Right cardiac atrium (tissue), 5 donors: ENCODE results near the gene KIZ. TPM values are rescaled to one million over a fixed set of nuclear protein-coding genes. Genes with fewer than 3 reads are reported as not detected.

Source experiments
- ATAC-seq, 2 donors: fragments of 200-7000 bp; cut with Tn5 transposase; one replicate each; pipeline versions ENCODE4 v1.8.0 to v1.9.1; 2020; ENCODE audit warnings: moderate library complexity in 2 of 2, mild to moderate bottlenecking in 1 of 2
- DNase-seq, 3 donors: peaks; one replicate each; pipeline ENCODE4 v3.0.0-alpha.2; 2020
- H3K27ac ChIP-seq: one replicate; pipeline ENCODE4 v1.5.1; 2013; ENCODE audit warnings: mild to moderate bottlenecking, low read length, control low read depth, moderate library complexity
- H3K27me3 ChIP-seq: one replicate; pipeline ENCODE4 v1.6.1; 2013; ENCODE audit not compliant: control insufficient read depth, insufficient read depth
- H3K4me1 ChIP-seq: one replicate; pipeline ENCODE4 v1.6.1; 2013; ENCODE audit warnings: low read length; ENCODE audit not compliant: control insufficient read depth, insufficient read depth
- H3K4me3 ChIP-seq: one replicate; pipeline ENCODE4 v1.5.1; 2013; ENCODE audit warnings: low read length, control low read depth
- H3K9me3 ChIP-seq: one replicate; pipeline ENCODE4 v1.6.1; 2013; ENCODE audit warnings: low read length; ENCODE audit not compliant: control insufficient read depth
- WGBS: extraction: QIAGEN DNeasy Blood & Tissue Kit; methylation state at CpG from one replicate; pipeline ENCODE4 v1.1.7; 2013; 5-methylcytosine and 5-hydroxymethylcytosine counted together
- intact Hi-C, 4 donors: fragments of 100-400 bp; cut with DNase I; formaldehyde crosslinking; loops; one replicate each; pipeline versions ENCODE4 v1.11.0 to v1.14.0; 2022 to 2023
- polyA plus RNA-seq: library from polyadenylated mRNA; stranded (reverse); fragments of 200-250 nt; gene quantifications from one replicate; pipeline ENCODE4 v1.2.3, GENCODE V29; 2013
- total RNA-seq, 4 donors: library from RNA; stranded (reverse); fragmentation: NEBNext Ultra II Directional; extraction: Animal tissue kit (Norgen Biotek cat#: 25700); gene quantifications; one replicate each; pipeline ENCODE4 v1.2.1, GENCODE V29; 2021
- donor health status: healthy with polysubstance abuse.
- donor health status: DM: no; HTN: yes; CAD: no.
- donor health status: DM: no; HTN: no; CAD: no.
- donor health status: DM: no; HTN: yes; CAD: no; lungs with severe emphysema.
- donor health status: DM: yes; HTN: yes; CAD: no.

Gene KIZ
- total and polyA plus RNA-seq, 5 donors = 16.1 to 37.7 (median 18.3) TPM

DNA sequence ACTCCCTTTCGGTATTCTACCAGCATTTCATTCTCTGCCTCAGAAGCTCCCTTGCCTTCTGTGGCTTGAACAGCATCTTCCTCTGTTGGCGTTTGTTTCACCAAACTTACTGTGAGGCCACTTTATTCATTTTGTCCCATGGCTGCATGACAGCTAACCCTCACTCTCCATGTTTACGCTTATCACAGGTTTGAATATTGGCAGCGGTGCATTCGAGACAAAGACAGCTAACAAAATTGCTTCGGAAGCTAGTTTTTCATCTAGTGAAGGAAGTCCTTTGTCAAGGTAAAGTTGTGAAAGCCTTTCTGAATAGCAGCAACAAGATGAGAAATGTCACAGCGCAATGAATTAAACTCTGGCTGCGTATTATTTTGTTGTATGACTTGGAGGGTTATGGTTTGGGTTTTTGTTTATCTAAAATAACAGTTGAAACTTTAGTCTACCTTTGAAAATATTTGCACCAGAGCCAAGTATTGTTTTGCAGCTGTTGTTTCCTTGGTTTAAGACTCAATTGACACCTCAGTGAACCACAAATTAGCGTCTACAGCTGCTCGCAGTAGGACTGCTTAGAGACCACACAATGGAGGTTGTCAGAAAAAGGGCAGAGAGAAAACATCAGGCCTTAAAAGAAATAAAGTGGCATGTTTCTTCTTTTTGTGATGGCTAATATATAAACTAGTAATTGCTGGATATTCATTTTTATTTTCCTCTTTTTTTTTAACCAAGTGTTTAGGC lies 106.8 kb downstream of the KIZ start:
- ATAC-seq = no peak

DNA sequence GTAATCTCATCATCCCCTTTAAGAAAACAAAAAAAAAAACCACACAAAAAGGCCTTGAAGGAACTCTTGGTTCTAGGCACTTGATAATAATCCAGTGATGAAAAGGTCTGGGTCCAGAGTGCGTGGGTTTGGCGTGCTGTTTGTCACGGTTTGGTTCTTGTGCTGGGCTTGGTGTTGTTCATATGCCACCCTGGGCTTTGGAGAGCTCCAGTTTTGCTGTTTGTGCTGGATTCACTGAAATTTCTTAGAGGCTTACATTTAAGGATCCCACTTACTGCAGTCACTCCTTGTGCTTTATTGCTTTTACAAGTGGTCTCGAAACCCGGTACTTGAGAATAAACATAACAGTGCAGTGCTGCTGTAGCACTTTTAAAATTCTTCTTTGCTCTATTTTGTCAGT lies 108.4 kb downstream of the KIZ start:
- H3K4me1 ChIP-seq = no peaks in the 10 kb centered on the region
- 93% methylated on average over 5 of the region's 5 CpGs for WGBS
- no peaks in the 10 kb centered on the region for H3K9me3 ChIP-seq
- intact Hi-C loops = loop anchor here in 3 of 4 donors (2.0 to 10.0 kb wide), 2 partner anchors 270 to 370 kb away; no protein-coding TSS in a partner anchor
- H3K27ac ChIP-seq = no peak overlapping the region
- no peaks in the 10 kb centered on the region for H3K27me3 ChIP-seq
- no peak overlapping the region for H3K4me3 ChIP-seq
- ATAC-seq (no peak), DNase-seq (no peak)

More for the DNA sequence above, 106.8 kb downstream of the KIZ start:
- Histone ChIP-seq H3K9me3 (no peaks in the 10 kb centered on the region), H3K4me3 (no peak overlapping the region), H3K27ac (no peak overlapping the region), H3K4me1 (no peaks in the 10 kb centered on the region), H3K27me3 (no peaks in the 10 kb centered on the region)
- DNase-seq = no peak
- 87% methylated on average over 10 of the region's 10 CpGs for WGBS
- intact Hi-C loops = loop anchor here in 1 of 4 donors (10.0 kb wide), 1 partner anchor 368 kb away; no protein-coding TSS in a partner anchor

DNA sequence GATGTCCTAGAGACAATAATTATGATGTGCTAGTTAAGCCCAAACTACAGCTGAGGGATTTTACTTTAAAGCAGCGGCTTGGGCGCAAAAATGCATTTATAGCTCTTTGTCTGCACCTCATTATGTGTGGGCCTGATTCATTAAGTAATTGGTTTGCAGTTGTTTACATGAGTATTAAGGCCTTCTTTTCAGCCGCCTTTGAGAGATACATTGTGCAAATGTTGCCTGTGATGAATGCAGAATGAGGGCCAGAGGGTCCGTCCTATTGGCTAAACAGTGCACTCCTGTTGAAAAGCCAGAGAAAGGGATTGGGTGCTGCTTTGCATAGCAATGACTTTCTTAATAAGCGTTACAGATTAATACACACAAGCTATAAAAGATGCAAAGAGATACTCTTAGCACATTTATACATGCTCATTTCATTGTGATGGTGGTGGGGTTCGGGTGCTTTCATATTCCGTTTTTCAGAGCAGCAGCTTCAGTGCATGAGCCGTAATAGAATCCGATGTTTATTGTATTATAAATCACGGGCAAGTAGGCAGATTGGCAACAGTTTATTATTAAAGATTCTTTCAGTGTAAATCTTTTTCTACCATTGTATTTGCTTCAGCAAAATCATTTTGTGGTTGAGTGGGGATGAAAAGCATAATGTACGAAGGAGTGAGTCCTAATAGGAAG lies 109.1 kb downstream of the KIZ start:
- Histone ChIP-seq H3K9me3 (no peaks in the 10 kb centered on the region), H3K27me3 (no peaks in the 10 kb centered on the region), H3K27ac (no peak overlapping the region), H3K4me3 (no peak overlapping the region), H3K4me1 (no peaks in the 10 kb centered on the region)
- WGBS = 89% methylated on average over 11 of the region's 11 CpGs
- intact Hi-C loops = loop anchor here (2.0 to 10.0 kb wide), 3 partner anchors 270 to 370 kb away; no protein-coding TSS in a partner anchor
- ATAC-seq (no peak), DNase-seq (no peak)

DNA sequence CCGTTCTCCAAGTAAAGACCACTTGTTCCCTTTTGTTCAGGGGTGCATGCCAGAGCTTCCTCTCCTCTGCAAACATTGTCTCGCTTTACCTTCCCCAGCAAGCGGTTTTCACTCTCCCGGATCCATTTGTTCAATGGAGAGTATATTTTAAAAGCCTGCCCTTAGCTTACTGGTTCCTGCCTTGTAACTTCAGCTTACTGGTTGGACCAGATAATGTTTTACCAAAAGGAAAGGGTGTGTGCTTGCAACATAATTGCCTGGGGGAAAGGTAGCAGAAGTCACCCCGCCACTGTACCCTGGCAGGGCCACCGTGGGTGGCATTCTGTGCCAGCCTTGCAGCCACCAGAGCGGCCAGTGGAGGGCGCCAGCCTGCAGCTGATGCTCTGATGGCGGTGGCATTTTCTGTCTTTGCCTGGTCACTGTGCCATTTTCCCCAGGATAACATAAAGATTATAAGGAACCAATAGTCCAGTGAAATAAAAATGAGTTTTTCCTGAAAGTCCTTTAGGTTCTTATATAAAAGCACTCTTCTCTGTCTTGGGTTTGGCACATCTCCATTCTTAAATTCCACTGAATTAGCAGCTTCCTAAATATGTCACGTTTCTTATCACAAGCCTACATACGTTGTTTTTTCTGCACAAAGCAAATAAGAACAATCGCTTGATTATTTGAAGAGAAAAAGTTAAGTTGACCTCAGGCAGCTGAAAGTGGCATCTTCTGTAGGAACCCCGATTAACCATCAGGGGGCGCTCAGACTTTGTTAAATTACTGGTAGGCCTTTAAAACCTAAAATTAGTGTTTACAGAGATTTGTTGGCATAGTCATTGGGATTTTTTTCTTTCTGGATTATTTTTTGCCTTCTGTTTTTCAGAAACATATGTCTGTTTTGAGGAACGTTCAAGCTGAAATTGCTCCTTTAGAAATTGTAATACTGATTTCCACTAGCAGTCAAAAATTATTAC lies 109.9 kb downstream of the KIZ start:
- H3K4me3 ChIP-seq = no peak overlapping the region
- H3K27me3 ChIP-seq = no peaks in the 10 kb centered on the region
- ATAC-seq = peak; percentile 74
- no peaks in the 10 kb centered on the region for H3K4me1 ChIP-seq
- DNase-seq = peak; percentile 35 to 83 (median 79)
- H3K9me3 ChIP-seq = no peaks in the 10 kb centered on the region
- WGBS = 21% methylated on average over 15 of the region's 15 CpGs
- H3K27ac ChIP-seq = no peak overlapping the region
- intact Hi-C loops = loop anchor here (2.0 to 10.0 kb wide), 3 partner anchors 269 to 371 kb away; no protein-coding TSS in a partner anchor

DNA sequence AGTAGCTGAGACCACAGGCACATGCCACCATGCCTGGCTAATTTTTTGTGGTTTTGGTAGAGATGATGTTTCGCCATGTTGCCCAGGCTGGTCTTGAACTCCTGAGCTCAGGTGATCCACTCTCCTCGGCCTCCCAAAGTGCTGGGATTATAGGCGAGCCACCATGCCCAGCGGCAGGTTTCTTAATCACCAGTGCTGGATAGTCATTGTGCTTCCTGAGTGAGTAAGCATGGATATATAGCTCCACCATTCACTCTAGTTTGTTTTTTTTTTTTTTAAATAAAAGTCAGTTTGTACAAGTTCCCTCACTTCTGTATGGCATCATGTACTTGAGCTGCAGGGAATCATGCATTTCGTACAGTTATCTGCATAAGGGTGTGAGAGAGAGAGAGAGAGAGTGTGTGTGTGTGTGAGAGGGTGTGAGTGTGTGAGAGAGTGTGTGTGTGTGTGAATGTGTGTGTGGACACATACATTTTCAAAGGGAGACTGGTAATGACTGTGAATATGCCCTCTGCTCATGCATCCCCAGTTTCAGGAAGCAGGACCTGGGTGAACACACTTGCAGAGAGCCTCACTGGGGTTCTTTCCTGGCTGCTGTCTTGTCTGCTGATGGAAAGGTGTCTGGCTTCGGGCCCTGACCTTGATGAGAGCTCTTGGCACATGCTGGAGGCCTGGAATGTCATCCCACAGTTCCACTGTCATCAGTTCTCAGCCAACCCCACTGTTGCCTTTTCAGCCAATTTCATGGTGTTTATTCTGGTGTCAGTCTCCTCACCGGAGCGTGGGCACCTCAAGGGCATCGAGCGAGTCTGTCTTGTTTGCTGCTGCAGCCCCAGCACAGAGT lies 112.3 kb downstream of the KIZ start:
- H3K27ac ChIP-seq = no peak overlapping the region
- no peaks in the 10 kb centered on the region for H3K9me3 ChIP-seq
- ATAC-seq (peak; percentile 64 to 78), DNase-seq (peak; percentile 25 to 67 (median 58))
- 74% methylated on average over 10 of the region's 10 CpGs for WGBS
- H3K4me3 ChIP-seq = no peak overlapping the region
- H3K27me3 ChIP-seq = no peaks in the 10 kb centered on the region
- H3K4me1 ChIP-seq = no peaks in the 10 kb centered on the region
- intact Hi-C loops = loop anchor here in 2 of 4 donors (2.0 to 10.0 kb wide), 3 partner anchors 267 to 373 kb away; no protein-coding TSS in a partner anchor

DNA sequence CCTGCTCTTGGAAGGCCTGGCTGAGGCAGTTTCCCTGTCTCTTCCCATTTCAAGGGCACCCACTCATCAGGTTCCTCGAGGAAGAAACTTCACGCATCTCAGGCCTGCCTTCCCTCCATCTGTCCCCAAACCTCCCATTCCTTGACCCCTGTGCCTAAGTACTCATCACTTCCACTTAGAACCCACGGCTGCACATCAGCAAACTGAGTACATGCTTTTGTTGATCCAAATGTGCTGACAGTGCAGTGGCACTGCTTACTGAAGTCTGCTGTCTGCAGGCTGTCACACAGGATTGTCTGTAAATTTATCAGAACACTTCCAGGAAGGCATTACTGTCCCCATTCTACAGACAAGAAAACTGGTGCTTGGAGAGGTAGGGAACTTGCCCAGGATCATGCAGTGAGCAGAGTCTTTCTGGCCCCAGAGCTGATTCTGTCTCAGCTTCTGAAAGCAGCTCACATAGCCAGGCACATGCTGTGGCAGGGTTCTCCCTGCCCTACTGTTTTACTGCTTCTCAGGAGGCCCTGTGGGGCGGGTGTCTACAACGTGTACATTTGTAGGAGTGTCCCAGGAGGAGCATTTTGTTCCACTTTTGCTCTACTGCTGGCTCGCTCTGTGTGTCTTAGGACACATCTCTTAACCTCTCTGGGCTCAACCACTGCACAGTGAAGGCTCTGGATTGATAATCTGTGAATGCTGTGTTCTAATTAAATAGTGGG lies 113.1 kb downstream of the KIZ start:
- H3K4me3 ChIP-seq = no peak overlapping the region
- ATAC-seq = no peak
- intact Hi-C loops = loop anchor here in 2 of 4 donors (5.0 to 10.0 kb wide), 2 partner anchors 268 to 374 kb away; no protein-coding TSS in a partner anchor

DNA sequence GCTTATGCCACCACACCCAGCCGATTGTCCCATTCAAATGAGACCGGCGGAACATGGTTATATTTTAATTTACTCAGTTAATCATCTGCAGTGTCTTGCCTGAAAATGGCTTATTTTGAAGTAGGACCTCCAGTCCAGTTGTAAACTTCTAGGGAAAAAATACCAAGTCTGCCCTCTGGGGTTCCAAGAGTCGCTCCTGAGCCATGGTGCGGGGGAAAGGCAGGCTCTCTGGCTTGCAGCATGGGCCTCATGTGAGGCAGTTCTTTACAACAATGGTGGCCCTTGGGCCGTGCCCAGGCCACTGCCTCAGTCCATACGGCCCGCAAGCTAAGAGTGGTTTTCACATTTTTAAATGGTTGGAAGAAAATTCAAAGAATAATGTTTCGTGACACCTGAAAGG lies 114.5 kb downstream of the KIZ start:
- DNase-seq (no peak), ATAC-seq (no peak)
- Histone ChIP-seq H3K27ac (no peak overlapping the region), H3K9me3 (no peaks in the 10 kb centered on the region), H3K4me1 (no peaks in the 10 kb centered on the region), H3K4me3 (no peak overlapping the region), H3K27me3 (no peaks in the 10 kb centered on the region)
- WGBS = 96% methylated on average over 9 of the region's 9 CpGs
- intact Hi-C loops = no loop called here

More for the DNA sequence above, 113.1 kb downstream of the KIZ start:
- no peak overlapping the region for H3K27ac ChIP-seq
- H3K9me3 ChIP-seq = no peaks in the 10 kb centered on the region
- DNase-seq = no peak
- no peaks in the 10 kb centered on the region for H3K4me1 ChIP-seq
- 75% methylated on average over 6 of the region's 6 CpGs for WGBS
- no peaks in the 10 kb centered on the region for H3K27me3 ChIP-seq

DNA sequence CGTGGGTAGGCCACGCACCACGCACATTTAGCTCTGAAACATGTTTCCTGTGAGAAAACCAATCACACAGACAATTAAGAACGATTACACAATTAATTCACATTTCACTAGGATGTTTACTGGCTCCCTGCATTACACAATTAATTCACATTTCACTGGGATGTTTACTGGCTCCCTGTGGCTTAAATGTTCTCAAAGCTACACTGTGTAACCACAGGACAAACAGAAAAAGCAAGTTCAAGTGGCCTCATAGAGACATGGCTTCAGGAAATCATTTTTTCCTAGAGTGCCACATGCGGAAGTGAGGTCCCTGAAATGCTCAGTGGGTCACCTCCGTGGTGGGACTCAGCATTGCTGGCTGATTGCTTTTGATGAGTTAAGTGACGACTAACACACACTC lies 115.5 kb downstream of the KIZ start:
- WGBS = 81% methylated on average over 7 of the region's 7 CpGs
- Histone ChIP-seq H3K9me3 (no peaks in the 10 kb centered on the region), H3K27me3 (no peaks in the 10 kb centered on the region), H3K4me1 (no peaks in the 10 kb centered on the region), H3K27ac (no peak overlapping the region), H3K4me3 (no peak overlapping the region)
- ATAC-seq = no peak
- intact Hi-C loops = no loop called here
- no peak for DNase-seq

DNA sequence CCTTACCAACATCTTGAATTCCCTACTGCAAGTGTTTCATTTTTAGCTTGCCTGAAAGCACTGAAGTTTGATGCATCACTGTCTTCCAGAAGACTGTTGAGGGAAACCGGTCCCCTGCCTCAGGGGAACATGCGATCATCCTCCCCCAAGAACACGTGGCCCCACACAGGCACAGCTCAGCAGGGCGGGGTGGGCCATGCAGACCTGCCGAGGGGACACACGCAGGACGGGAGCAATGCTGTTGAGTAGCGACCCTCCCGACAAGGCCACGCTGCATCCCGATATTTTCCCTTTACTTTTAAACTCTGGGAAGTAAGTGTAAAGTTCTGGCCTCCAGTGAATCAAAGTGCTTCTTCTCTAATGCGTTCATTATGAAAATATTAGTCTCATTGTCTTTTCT lies 117.9 kb downstream of the KIZ start:
- H3K9me3 ChIP-seq = no peaks in the 10 kb centered on the region
- DNase-seq (no peak), ATAC-seq (no peak)
- WGBS = 92% methylated on average over 12 of the region's 12 CpGs
- H3K4me3 ChIP-seq = no peak overlapping the region
- no peak overlapping the region for H3K27ac ChIP-seq
- no peaks in the 10 kb centered on the region for H3K4me1 ChIP-seq
- no peaks in the 10 kb centered on the region for H3K27me3 ChIP-seq
- intact Hi-C loops = no loop called here
